Epidermal melanocyte (primary cell): ENCODE measurements around the gene RYR2.

Experiments used
- DNase-seq: peaks from one replicate; pipeline ENCODE4 v3.0.0; 2011; ENCODE audit warnings: low spot score; ENCODE audit not compliant: insufficient read length

Gene RYR2

GRCh38 chr1:237429252-237429651 lies 387.3 kb downstream of the RYR2 start:
- no peak for DNase-seq

GRCh38 chr1:237431448-237431847 lies 389.5 kb downstream of the RYR2 start:
- no peak for DNase-seq

DNA sequence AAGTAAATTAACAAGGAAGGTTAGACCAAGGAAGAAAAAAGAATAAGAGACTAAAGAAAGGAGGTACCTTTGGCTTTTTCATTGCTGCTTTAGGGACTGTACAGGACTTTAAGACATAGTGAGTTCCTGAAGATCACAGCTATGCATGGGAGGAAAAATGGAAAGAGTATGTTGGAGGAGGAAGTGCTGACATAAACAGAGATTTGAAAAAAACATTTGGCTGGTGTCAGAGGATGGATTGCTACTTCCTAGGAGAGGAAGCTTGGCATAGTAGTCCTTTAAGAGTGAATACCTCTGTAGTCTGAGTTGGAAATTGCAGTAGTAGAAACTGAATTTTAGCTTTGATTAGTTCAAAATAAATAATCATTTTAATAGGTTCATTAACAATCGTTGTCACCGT lies 398.4 kb downstream of the RYR2 start:
- DNase-seq: no peak

- DNase-seq: no peak
These were observed 402.3 kb downstream of the RYR2 start for GRCh38 chr1:237444120-237444790.

DNA sequence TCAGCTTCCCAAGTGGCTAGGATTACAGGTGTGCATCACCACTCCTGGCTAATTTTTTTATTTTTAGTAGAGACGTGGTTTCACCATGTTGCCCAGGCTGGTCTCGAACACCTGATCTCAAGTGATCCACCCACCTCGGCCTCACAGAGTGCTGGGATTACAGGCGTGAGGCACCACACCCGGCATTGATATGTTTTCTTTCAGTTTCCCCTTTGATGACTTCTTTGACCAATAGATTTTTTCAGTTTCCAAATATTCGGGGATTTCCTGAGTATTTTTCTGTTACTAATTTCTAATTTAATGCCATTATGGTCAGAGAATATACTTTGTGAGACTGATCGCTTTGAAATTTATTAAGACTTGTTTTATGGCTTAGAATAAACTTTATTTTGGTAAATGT lies 406.1 kb downstream of the RYR2 start:
- no peak for DNase-seq

- DNase-seq: no peak
These were observed 415.6 kb downstream of the RYR2 start for GRCh38 chr1:237457573-237457972.

DNA sequence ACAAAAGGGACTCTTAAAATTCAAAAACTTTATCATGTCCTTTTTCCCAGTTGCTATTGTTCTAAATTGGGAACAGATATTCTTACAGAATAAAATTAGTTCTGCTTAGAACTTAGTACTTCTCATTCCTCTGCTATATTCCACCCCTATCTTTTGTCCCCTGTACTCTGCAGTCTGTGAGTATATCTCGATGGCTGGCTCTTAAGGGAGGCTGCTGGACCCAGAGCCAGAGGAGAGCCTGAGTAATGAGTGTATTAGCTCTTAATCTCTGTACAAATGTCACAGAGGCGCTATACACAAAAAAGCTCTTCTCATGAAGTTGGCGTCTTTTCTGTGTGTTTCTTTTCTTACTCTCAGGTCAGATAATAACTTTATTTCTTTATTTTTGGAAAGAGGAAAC lies 425.3 kb downstream of the RYR2 start:
- no peak for DNase-seq

- DNase-seq: no peak
These were observed 428.8 kb downstream of the RYR2 start for GRCh38 chr1:237470712-237471338.

DNA sequence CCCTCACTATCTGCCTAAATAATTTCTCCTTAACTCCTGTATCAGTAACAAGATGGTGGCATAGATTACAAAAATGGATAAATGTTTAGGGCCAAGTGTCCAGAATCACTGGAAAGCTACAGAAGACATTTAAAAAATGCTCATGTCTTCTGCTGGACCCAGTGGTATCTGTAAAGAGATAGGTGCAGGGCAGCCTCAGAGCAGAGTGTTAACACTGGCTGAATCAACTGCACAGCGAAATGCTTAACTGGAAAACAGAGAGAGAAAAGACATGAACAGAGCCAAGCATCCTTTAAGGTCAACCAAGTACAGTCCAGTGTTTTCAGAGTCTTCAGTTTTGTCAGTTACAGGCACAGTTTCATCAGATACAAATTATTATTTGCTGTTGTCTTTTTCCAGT lies 429.4 kb downstream of the RYR2 start:
- DNase-seq: no peak

GRCh38 chr1:237471956-237472355 lies 430.0 kb downstream of the RYR2 start:
- no peak for DNase-seq

GRCh38 chr1:237473854-237474253 lies 431.9 kb downstream of the RYR2 start:
- DNase-seq: no peak

- DNase-seq: no peak
These were observed 436.1 kb downstream of the RYR2 start for GRCh38 chr1:237478082-237478481.

- no peak for DNase-seq
These were observed 436.9 kb downstream of the RYR2 start for GRCh38 chr1:237478842-237479241.

DNA sequence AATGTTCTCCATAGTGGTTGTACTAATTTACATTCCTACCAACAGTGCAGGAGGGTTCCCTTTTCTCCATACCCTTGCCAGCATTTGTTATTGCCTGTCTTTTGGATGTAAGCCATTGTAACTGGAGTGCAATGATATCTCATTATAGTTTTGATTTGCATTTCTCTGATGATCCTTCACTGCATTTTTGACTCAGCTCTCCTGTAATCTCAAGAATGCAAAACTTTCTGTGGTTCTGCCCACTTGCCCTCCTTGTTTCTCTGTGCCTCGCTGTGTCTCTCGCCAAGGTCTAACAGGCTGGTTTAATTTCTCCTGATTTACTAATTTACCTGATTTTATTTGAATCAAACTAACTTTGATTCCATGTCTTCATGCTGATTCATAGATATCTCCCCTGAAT lies 440.8 kb downstream of the RYR2 start:
- no peak for DNase-seq

DNA sequence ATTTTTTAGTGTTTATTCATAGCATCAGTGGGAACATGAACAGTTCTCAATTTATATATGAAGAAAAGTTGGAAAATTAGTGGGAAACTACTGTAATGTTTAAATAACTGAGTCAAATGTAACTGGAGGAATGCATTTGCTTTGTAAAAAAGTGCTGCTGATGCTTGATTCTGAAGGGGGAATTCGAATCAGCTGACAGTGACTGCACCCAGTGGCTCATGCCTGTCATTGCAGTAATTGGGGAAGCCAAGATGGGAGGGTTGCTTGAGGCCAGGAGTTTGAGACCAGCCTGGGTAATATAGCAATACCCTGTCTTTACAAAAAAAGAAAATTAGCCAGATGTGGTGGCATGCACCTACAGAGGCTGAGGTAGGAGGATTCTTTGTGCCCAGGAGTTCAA lies 450.4 kb downstream of the RYR2 start:
- no peak for DNase-seq

- DNase-seq: no peak
These were observed 458.6 kb downstream of the RYR2 start for GRCh38 chr1:237500566-237500965.

DNA sequence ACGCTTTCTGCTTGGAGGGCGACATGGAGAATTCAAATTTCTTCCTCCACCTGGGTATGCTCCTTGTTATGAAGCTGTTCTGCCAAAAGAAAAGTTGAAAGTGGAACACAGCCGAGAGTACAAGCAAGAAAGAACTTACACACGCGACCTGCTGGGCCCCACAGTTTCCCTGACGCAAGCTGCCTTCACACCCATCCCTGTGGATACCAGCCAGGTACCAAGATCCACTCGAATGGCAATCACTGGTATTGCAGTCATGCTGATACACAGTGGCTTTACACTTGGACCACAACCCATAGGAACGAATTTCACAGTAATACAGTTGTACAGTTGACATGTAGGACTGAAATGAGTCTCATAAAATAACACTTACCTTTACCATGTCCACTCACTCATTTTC lies 461.3 kb downstream of the RYR2 start:
- no peak for DNase-seq

GRCh38 chr1:237507005-237507404 lies 465.0 kb downstream of the RYR2 start:
- DNase-seq: no peak

GRCh38 chr1:237509748-237510147 lies 467.8 kb downstream of the RYR2 start:
- DNase-seq: no peak

- no peak for DNase-seq
These were observed 483.1 kb downstream of the RYR2 start for GRCh38 chr1:237525102-237525501.

GRCh38 chr1:237527761-237528160 lies 485.8 kb downstream of the RYR2 start:
- DNase-seq: no peak

GRCh38 chr1:237528545-237528944 lies 486.6 kb downstream of the RYR2 start:
- no peak for DNase-seq

- DNase-seq: no peak
These were observed 497.1 kb downstream of the RYR2 start for GRCh38 chr1:237539055-237539454.
